GM18526 (cell line): ENCODE data around the gene JAM2.

ENCODE experiments used
- POLR2A ChIP-seq: IDR thresholded peaks from 3 replicates; pipeline ENCODE4 v1.6.1; 2011; ENCODE audit not compliant: insufficient read length; ENCODE audit errors: extremely low read depth

The JAM2 gene

GRCh38 chr21:25640202-25640942 is 1.3 kb downstream of the JAM2 start:
- no peak for TF ChIP-seq POLR2A

GRCh38 chr21:25640943-25641292 is 1.9 kb downstream of the JAM2 start:
- TF ChIP-seq POLR2A: no peak

- no peak for TF ChIP-seq POLR2A
These were observed 4.4 kb downstream of the JAM2 start for GRCh38 chr21:25643486-25643885.

- no peak for TF ChIP-seq POLR2A
These were observed 7.4 kb downstream of the JAM2 start for GRCh38 chr21:25646474-25646873.

GRCh38 chr21:25647647-25648046 is 8.6 kb downstream of the JAM2 start:
- TF ChIP-seq POLR2A: no peak

GRCh38 chr21:25649146-25649545 is 10.1 kb downstream of the JAM2 start:
- TF ChIP-seq POLR2A: no peak

- TF ChIP-seq POLR2A: no peak
These were observed 17.4 kb downstream of the JAM2 start for GRCh38 chr21:25656412-25656811.

GRCh38 chr21:25657140-25657539 is 18.1 kb downstream of the JAM2 start:
- no peak for TF ChIP-seq POLR2A

GRCh38 chr21:25658427-25659035 is 19.5 kb downstream of the JAM2 start:
- TF ChIP-seq POLR2A: no peak

- no peak for TF ChIP-seq POLR2A
These were observed 21.2 kb downstream of the JAM2 start for GRCh38 chr21:25660233-25660632.

GRCh38 chr21:25664491-25664931 is 25.5 kb downstream of the JAM2 start:
- TF ChIP-seq POLR2A: no peak

GRCh38 chr21:25670726-25671125 is 31.7 kb downstream of the JAM2 start:
- TF ChIP-seq POLR2A: no peak

GRCh38 chr21:25676451-25676850 is 37.4 kb downstream of the JAM2 start:
- no peak for TF ChIP-seq POLR2A

- TF ChIP-seq POLR2A: no peak
These were observed 43.3 kb downstream of the JAM2 start for GRCh38 chr21:25682382-25682781.

- no peak for TF ChIP-seq POLR2A
These were observed 48.7 kb downstream of the JAM2 start for GRCh38 chr21:25687787-25688186.

GRCh38 chr21:25688275-25689155 is 49.5 kb downstream of the JAM2 start:
- no peak for TF ChIP-seq POLR2A

GRCh38 chr21:25689226-25689625 is 50.2 kb downstream of the JAM2 start:
- TF ChIP-seq POLR2A: no peak

- no peak for TF ChIP-seq POLR2A
These were observed 52.9 kb downstream of the JAM2 start for GRCh38 chr21:25691976-25692375.
